ENCODE measurements around the gene GTF3C4.

DNA sequence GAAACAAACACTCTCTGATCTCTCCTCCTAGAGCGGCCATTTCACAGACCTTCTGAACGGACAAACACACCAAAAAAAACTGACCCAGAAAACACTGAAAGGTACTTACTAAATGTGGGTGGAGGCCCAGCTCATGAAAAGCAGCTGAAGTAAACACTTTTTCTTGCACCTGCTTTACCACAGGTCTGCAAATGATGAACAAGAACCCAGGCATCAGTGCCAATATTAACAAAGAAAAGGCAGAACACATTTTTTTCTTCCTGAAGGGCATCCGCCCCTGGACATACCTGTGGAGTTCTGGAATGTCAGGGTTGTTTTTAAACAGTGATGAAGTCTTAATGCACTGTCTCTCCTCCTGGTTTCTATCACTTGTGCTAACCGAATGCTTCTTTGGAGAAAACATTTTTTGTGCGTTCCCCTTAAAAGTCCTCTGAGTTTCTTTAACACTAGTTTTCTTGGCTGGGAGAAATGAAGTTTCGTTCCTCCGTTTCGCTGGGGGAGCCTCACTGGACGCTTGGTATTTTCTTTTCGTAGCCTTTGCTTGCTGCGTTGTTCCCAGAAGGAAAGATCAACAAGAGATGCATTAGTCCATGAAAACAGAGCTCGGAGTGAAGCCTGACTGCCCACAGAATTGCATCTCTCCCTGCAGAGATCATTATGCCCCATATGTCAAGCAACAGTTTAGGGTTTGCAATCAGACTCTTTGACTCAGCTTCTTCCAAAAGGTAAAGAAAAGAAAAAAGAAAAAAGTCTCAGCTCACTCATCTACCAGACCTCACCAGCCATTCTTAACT, 7.9 kb upstream of the GTF3C4 start:
- TF ChIP-seq, protein P1, sequence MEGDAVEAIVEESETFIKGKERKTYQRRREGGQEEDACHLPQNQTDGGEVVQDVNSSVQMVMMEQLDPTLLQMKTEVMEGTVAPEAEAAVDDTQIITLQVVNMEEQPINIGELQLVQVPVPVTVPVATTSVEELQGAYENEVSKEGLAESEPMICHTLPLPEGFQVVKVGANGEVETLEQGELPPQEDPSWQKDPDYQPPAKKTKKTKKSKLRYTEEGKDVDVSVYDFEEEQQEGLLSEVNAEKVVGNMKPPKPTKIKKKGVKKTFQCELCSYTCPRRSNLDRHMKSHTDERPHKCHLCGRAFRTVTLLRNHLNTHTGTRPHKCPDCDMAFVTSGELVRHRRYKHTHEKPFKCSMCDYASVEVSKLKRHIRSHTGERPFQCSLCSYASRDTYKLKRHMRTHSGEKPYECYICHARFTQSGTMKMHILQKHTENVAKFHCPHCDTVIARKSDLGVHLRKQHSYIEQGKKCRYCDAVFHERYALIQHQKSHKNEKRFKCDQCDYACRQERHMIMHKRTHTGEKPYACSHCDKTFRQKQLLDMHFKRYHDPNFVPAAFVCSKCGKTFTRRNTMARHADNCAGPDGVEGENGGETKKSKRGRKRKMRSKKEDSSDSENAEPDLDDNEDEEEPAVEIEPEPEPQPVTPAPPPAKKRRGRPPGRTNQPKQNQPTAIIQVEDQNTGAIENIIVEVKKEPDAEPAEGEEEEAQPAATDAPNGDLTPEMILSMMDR (IDR thresholded peaks at IDR 0.05) = no peak
- no peak for TF ChIP-seq POLR2A (IDR thresholded peaks at IDR 0.05)
